Activated T-cell treated with anti-CD3 and anti-CD28 coated beads, Interleukin-2, amount 50 U/mL, for 24 hours (primary cell): ENCODE data around the gene RASSF7.

Experiments
- DNase-seq: peaks from one replicate; pipeline ENCODE4 v3.0.0-alpha.2; 2020
- H3K27ac Mint-ChIP-seq: 2 replicates; pipeline ENCODE4 v1.8.0; 2020; ENCODE audit warnings: mild to moderate bottlenecking, mixed read lengths
- H3K27me3 Mint-ChIP-seq: 2 replicates; pipeline ENCODE4 v1.8.0; 2020; ENCODE audit warnings: mixed read lengths
- H3K36me3 Mint-ChIP-seq: 2 replicates; pipeline ENCODE4 v1.8.0; 2020; ENCODE audit warnings: low read depth, mixed read lengths
- H3K4me1 Mint-ChIP-seq: 2 replicates; pipeline ENCODE4 v1.8.0; 2020; ENCODE audit warnings: low read depth, mixed read lengths
- H3K4me3 Mint-ChIP-seq: 2 replicates; pipeline ENCODE4 v1.8.0; 2020; ENCODE audit warnings: mild to moderate bottlenecking, moderate library complexity, mixed read lengths
- H3K9me3 Mint-ChIP-seq: 2 replicates; pipeline ENCODE4 v1.8.0; 2020; ENCODE audit warnings: mixed read lengths

The RASSF7 gene

DNA sequence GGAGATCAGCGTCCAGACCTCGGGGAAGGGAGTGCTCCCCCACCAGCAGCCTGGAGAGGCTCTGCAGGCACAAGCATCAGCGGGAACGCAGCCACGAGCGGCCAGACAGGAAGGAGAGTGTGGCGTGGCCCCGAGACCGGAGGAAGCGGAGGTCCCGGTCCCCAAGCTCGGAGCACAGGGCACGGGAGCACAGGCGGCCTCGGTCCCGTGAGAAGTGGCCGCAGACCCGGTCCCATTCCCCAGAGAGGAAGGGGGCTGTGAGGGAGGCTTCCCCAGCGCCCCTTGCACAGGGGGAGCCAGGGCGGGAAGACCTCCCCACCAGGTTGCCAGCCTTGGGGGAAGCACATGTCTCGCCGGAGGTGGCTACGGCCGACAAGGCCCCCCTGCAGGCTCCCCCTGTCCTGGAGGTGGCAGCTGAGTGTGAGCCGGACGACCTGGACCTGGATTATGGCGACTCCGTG lies 48.1 kb downstream of the RASSF7 start:
- H3K27me3 Mint-ChIP-seq = no peaks in the 10 kb centered on the region
- no peak for DNase-seq
- H3K4me1 Mint-ChIP-seq = peaks cover 7% of the 10 kb centered on the region
- H3K9me3 Mint-ChIP-seq = no peaks in the 10 kb centered on the region
- peak overlapping the region; percentile 57 for H3K27ac Mint-ChIP-seq
- H3K36me3 Mint-ChIP-seq = peaks cover 84% of the 10 kb centered on the region
- no peak overlapping the region for H3K4me3 Mint-ChIP-seq

DNA sequence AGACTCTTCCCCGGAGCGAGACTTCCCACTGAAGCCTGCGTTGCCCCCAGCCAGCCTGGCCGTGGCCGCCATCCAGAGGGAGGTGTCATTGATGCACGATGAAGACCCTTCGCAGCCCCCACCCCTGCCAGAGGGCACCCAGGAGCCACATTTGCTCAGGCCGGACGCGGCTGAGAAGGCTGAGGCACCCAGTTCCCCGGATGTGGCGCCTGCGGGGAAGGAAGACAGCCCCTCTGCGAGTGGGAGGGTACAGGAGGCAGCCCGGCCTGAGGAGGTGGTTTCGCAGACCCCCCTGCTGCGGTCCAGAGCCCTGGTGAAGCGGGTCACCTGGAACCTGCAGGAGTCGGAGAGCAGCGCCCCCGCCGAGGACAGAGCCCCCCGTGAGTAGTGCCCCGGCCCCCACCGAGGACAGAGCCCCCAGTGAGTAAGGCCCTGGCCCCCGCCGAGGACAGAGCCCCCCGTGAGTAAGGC lies 48.6 kb downstream of the RASSF7 start:
- Mint-ChIP-seq H3K4me1 (peaks cover 13% of the 10 kb centered on the region), H3K27me3 (no peaks in the 10 kb centered on the region), H3K36me3 (peaks cover 82% of the 10 kb centered on the region), H3K4me3 (no peak overlapping the region), H3K9me3 (no peaks in the 10 kb centered on the region), H3K27ac (no peak overlapping the region)
- DNase-seq = no peak

DNA sequence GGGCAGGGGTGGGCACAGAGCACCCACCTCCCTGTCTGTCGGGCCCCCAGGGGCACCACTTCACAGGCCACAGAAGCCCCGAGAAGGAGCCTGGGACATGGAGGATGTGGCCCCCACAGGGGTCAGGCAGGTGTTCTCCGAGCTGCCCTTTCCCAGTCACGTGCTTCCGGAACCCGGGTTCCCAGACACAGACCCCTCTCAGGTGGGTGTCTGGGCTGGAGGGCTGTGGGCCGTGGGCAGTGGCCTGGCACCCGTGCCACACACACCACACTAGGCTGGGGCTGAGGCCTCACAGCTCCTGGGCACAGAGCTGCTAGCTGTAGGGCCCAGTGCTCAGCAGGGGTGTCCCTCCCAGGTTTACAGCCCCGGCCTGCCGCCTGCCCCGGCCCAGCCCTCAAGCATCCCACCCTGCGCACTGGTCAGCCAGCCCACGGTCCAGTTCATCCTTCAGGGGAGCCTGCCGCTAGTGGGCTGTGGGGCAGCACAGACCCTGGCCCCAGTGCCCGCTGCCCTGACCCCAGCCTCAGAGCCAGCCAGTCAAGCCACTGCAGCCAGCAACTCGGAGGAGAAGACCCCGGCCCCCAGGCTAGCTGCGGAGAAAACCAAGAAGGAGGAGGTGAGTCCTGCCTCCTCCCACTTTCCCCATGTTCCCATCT lies 49.5 kb downstream of the RASSF7 start:
- H3K27ac Mint-ChIP-seq = no peak overlapping the region
- peaks cover 78% of the 10 kb centered on the region for H3K36me3 Mint-ChIP-seq
- H3K4me1 Mint-ChIP-seq = peaks cover 18% of the 10 kb centered on the region
- H3K9me3 Mint-ChIP-seq = no peaks in the 10 kb centered on the region
- no peaks in the 10 kb centered on the region for H3K27me3 Mint-ChIP-seq
- no peak for DNase-seq
- H3K4me3 Mint-ChIP-seq = no peak overlapping the region

- no peak for DNase-seq
- H3K27me3 Mint-ChIP-seq = no peaks in the 10 kb centered on the region
- no peaks in the 10 kb centered on the region for H3K9me3 Mint-ChIP-seq
- H3K4me1 Mint-ChIP-seq = peaks cover 23% of the 10 kb centered on the region
- no peak overlapping the region for H3K4me3 Mint-ChIP-seq
- H3K27ac Mint-ChIP-seq = peak overlapping the region; percentile 80
- H3K36me3 Mint-ChIP-seq = peaks cover 73% of the 10 kb centered on the region
Measured at GRCh38 chr11:611001-611996, 50.5 kb downstream of the RASSF7 start.

GRCh38 chr11:612201-612960 lies 51.6 kb downstream of the RASSF7 start:
- DNase-seq = no peak
- peaks cover 26% of the 10 kb centered on the region for H3K4me1 Mint-ChIP-seq
- peak overlapping the region; percentile 80 for H3K27ac Mint-ChIP-seq
- no peaks in the 10 kb centered on the region for H3K9me3 Mint-ChIP-seq
- H3K36me3 Mint-ChIP-seq = peaks cover 63% of the 10 kb centered on the region
- H3K4me3 Mint-ChIP-seq = no peak overlapping the region
- no peaks in the 10 kb centered on the region for H3K27me3 Mint-ChIP-seq

DNA sequence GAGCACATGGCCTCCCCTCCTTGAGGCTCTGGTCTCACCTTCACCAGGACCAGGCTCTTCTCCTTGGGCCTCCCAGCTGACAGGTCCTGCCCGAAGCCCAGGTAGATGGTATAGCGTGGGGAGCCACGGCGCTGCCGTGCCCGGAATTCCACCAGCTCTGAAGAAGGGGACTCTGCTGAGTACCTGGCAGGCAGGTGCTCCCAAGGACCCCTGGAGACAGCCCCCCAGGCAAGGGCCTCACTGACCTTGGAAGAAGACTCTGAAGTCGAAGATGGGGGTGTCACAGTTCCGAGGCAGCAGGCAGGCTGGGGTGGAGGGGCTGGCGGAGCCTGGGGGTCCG lies 52.2 kb downstream of the RASSF7 start:
- H3K4me3 Mint-ChIP-seq = no peak overlapping the region
- H3K27ac Mint-ChIP-seq = peak overlapping the region; percentile 80
- no peak for DNase-seq
- H3K27me3 Mint-ChIP-seq = no peaks in the 10 kb centered on the region
- H3K36me3 Mint-ChIP-seq = peaks cover 59% of the 10 kb centered on the region
- peaks cover 26% of the 10 kb centered on the region for H3K4me1 Mint-ChIP-seq
- H3K9me3 Mint-ChIP-seq = no peaks in the 10 kb centered on the region

DNA sequence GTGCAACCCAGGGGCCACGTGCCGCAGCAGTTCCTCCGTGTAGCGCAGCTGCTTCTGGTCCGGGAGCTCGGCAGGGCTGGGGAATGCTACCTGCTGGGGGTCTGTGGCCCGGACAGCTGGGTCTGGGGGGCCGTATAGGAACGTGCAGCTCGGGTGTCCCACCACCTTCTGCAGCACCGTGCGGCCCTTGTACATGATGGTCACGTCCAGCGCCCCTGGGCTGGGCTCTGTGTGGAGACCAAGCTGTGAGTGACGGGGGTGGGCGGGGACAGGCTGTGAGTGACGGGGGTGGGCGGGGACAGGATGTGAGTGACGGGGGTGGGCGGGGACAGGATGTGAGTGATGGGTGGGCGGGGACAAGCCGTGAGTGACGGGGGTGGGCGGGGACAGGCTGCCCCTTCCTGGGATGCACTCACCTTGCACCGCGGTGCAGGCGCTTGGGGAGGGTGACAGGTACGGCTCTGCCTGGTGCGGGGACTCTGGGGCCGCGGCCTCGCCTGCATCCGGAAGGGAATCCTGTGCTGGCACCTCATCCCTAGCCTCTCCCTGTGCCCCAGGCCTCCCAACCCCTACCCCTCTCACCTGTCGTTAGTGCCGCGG lies 52.7 kb downstream of the RASSF7 start:
- Mint-ChIP-seq H3K27ac (peak overlapping the region; percentile 91), H3K36me3 (peaks cover 57% of the 10 kb centered on the region), H3K9me3 (no peaks in the 10 kb centered on the region), H3K4me3 (no peak overlapping the region), H3K4me1 (peaks cover 26% of the 10 kb centered on the region), H3K27me3 (no peaks in the 10 kb centered on the region)
- peak; percentile 84 for DNase-seq
